SK-N-SH (cell line): ENCODE data around the gene CCSER1. TPM values are rescaled to one million over a fixed set of nuclear protein-coding genes. Genes with fewer than 3 reads are reported as not detected.

Source experiments
- CTCF ChIA-PET: fragments of 300-600, 350-600 bp; formaldehyde crosslinking; extraction: SDS; loops from one replicate; lab custom pipeline; 2021; lab: Yijun Ruan, JAX
- POLR2A ChIA-PET: fragments of 350-600 bp; sonication (Branson Sonifier 250); formaldehyde crosslinking; extraction: SDS; loops from one replicate; lab custom pipeline; 2020; ENCODE audit warnings: antibody characterized with exemption, inconsistent platforms; lab: Yijun Ruan, JAX
- DNase-seq: peaks from one replicate; pipeline ENCODE4 v3.0.0; 2012
- H2AFZ ChIP-seq: fragments of 200-600 bp; sonication (generic); 2 replicates; pipeline ENCODE4 v1.8.1; 2016; ENCODE audit warnings: antibody characterized with exemption, mild to moderate bottlenecking, low read depth
- H3F3A ChIP-seq: fragments of 200-600 bp; sonication (generic); replicated peaks from 2 replicates; pipeline ENCODE3; 2016; ENCODE audit warnings: antibody characterized with exemption, mild to moderate bottlenecking; ENCODE audit not compliant: insufficient read depth
- H3K27ac ChIP-seq, 2 experiments: fragments of 200-500 bp in 1 of 2; fragments of 200-600 bp in 1 of 2; sonication (Bioruptor generic) in 1 of 2; sonication (generic), shearing (Covaris generic) in 1 of 2; 2 replicates each; pipeline versions ENCODE4 v1.5.1 to v1.6.1; 2014 to 2016; ENCODE audit warnings: low read depth in 2 of 2, inconsistent platforms in 1 of 2, low read length in 1 of 2, mild to moderate bottlenecking in 1 of 2, mixed read lengths in 1 of 2
- H3K27me3 ChIP-seq: fragments of 200-600 bp; sonication (generic), shearing (Covaris generic); 2 replicates; pipeline ENCODE4 v1.6.1; 2016; ENCODE audit warnings: mixed run types; ENCODE audit not compliant: insufficient read depth
- H3K36me3 ChIP-seq, 2 experiments: fragments of 200-500 bp in 1 of 2; fragments of 200-600 bp in 1 of 2; sonication (Bioruptor generic) in 1 of 2; sonication (generic) in 1 of 2; replicated peaks in 1 of 2; 2 replicates each; pipeline versions ENCODE3 to v1.5.1; 2014 to 2016; ENCODE audit warnings: low read length in 1 of 2, mild to moderate bottlenecking in 1 of 2; ENCODE audit not compliant: insufficient read depth in 2 of 2, control insufficient read depth in 1 of 2
- H3K4me1 ChIP-seq, 2 experiments: fragments of 200-500 bp in 1 of 2; fragments of 200-600 bp in 1 of 2; sonication (Bioruptor generic) in 1 of 2; sonication (generic), shearing (Covaris generic) in 1 of 2; 2 replicates each; pipeline versions ENCODE4 v1.5.1 to v1.6.1; 2014 to 2016; ENCODE audit warnings: low read depth in 1 of 2, low read length in 1 of 2, mixed run types in 1 of 2; ENCODE audit not compliant: insufficient read depth in 2 of 2, control insufficient read depth in 1 of 2
- H3K4me2 ChIP-seq: fragments of 200-600 bp; sonication (generic), shearing (Covaris generic); 2 replicates; pipeline ENCODE4 v1.6.1; 2017; ENCODE audit warnings: mixed run types
- H3K4me3 ChIP-seq, 2 experiments: fragments of 200-500 bp in 1 of 2; fragments of 200-600 bp in 1 of 2; sonication (Bioruptor generic) in 1 of 2; sonication (generic), shearing (Covaris generic) in 1 of 2; 2 replicates each; pipeline versions ENCODE4 v1.5.1 to v1.8.1; 2014 to 2016; ENCODE audit warnings: low read depth in 2 of 2, inconsistent platforms in 1 of 2, low read length in 1 of 2, mild to moderate bottlenecking in 1 of 2, mixed read lengths in 1 of 2, moderate library complexity in 1 of 2
- H3K79me2 ChIP-seq: fragments of 200-600 bp; sonication (generic); 2 replicates; pipeline ENCODE4 v1.8.1; 2017; ENCODE audit warnings: mild to moderate bottlenecking; ENCODE audit not compliant: insufficient read depth
- H3K9ac ChIP-seq: fragments of 200-600 bp; sonication (generic); 2 replicates; pipeline ENCODE4 v1.6.1; 2017; ENCODE audit warnings: mixed run types
- H3K9me2 ChIP-seq: fragments of 200-600 bp; sonication (generic); 2 replicates; pipeline ENCODE4 v1.6.1; 2017; ENCODE audit warnings: mixed run types
- H3K9me3 ChIP-seq: fragments of 200-600 bp; sonication (generic); 2 replicates; pipeline ENCODE4 v1.6.1; 2017; ENCODE audit warnings: mixed run types, mild to moderate bottlenecking, moderate library complexity
- H4K20me1 ChIP-seq: fragments of 200-600 bp; sonication (generic); 2 replicates; pipeline ENCODE4 v1.6.1; 2017; ENCODE audit warnings: mild to moderate bottlenecking, mixed run types; ENCODE audit not compliant: insufficient read depth
- CTCF ChIP-seq: fragments of 200-600 bp; sonication (generic); IDR thresholded peaks from 2 replicates; pipeline ENCODE4 v1.6.1; 2017; ENCODE audit warnings: antibody characterized with exemption, mild to moderate bottlenecking, moderate library complexity
- FOSL2 ChIP-seq: IDR thresholded peaks from 2 replicates; pipeline ENCODE4 v1.4.0; 2012; ENCODE audit warnings: low read depth, mild to moderate bottlenecking, moderate library complexity, borderline replicate concordance
- FOXJ3 ChIP-seq: sonication (generic); formaldehyde crosslinking; IDR thresholded peaks from 2 replicates; pipeline ENCODE4 v1.5.1; 2020; ENCODE audit warnings: mild to moderate bottlenecking, missing genetic modification reagents
- GABPA ChIP-seq: IDR thresholded peaks from 2 replicates; pipeline ENCODE4 v1.4.0; 2012; ENCODE audit warnings: low read depth, mild to moderate bottlenecking
- GATA2 ChIP-seq: sonication (generic); formaldehyde crosslinking; IDR thresholded peaks from 2 replicates; pipeline ENCODE4 v1.5.0; 2020; ENCODE audit warnings: mild to moderate bottlenecking, missing genetic modification reagents
- IRF3 ChIP-seq: fragments of 150-350 bp; IDR thresholded peaks from 2 replicates; pipeline ENCODE4 v1.6.1; 2016; ENCODE audit warnings: mild to moderate bottlenecking, low read depth, low read length
- JUND ChIP-seq: IDR thresholded peaks from 2 replicates; pipeline ENCODE4 v1.4.0; 2012
- MEF2A ChIP-seq: IDR thresholded peaks from 2 replicates; pipeline ENCODE4 v1.4.0; 2012; ENCODE audit warnings: low read depth, borderline replicate concordance
- NFIC ChIP-seq: IDR thresholded peaks from 2 replicates; pipeline ENCODE4 v1.4.0; 2012; ENCODE audit warnings: borderline replicate concordance
- PBX3 ChIP-seq: IDR thresholded peaks from 2 replicates; pipeline ENCODE4; 2012
- RAD21 ChIP-seq: IDR thresholded peaks from 2 replicates; pipeline ENCODE4 v1.6.1; 2012; ENCODE audit warnings: mild to moderate bottlenecking, low read length
- RCOR1 ChIP-seq: fragments of 150-350 bp; IDR thresholded peaks from 2 replicates; pipeline ENCODE4 v1.6.1; 2017; ENCODE audit warnings: antibody characterized with exemption, low read length
- RFX5 ChIP-seq: IDR thresholded peaks from 2 replicates; pipeline ENCODE4 v1.6.1; 2012; ENCODE audit warnings: mild to moderate bottlenecking, improper control_type of control experiment, low read length
- RXRA ChIP-seq: IDR thresholded peaks from 2 replicates; pipeline ENCODE4 v1.4.0; 2012; ENCODE audit warnings: low read depth, mild to moderate bottlenecking, borderline replicate concordance
- SIN3A ChIP-seq: IDR thresholded peaks from 2 replicates; pipeline ENCODE4 v1.6.1; 2012; ENCODE audit warnings: low read depth, mild to moderate bottlenecking, low read length, moderate library complexity, borderline replicate concordance
- TAF1 ChIP-seq: IDR thresholded peaks from 2 replicates; pipeline ENCODE4 v1.6.1; 2012; ENCODE audit warnings: low read depth, mild to moderate bottlenecking, low read length, moderate library complexity, borderline replicate concordance
- TCF12 ChIP-seq: IDR thresholded peaks from 2 replicates; pipeline ENCODE4 v1.4.0; 2012
- USF2 ChIP-seq: fragments of 150-350 bp; IDR thresholded peaks from 2 replicates; pipeline ENCODE4 v1.6.1; 2017; ENCODE audit warnings: antibody characterized with exemption, low read length, low read depth, borderline replicate concordance
- WGBS: methylation state at CpG from one replicate; pipeline ENCODE4 v1.1.6; 2017; ENCODE audit warnings: low lambda C conversion rate; 5-methylcytosine and 5-hydroxymethylcytosine counted together
- polyA plus RNA-seq, 3 experiments: library from polyadenylated mRNA; depleted of rRNA; stranded (reverse); fragments of >200 nt; gene quantifications; 2 replicates each; pipeline ENCODE4 v1.2.3, GENCODE V29; 2012

CCSER1 gene
- polyA plus RNA-seq, 1 of the 3 experiments (the other 2 are of a cell fraction), result 0.05 TPM

GRCh38 chr4:90145319-90145718, 18.1 kb downstream of the CCSER1 start:
- no peak overlapping the region for H3K4me2 ChIP-seq
- H3K9me2 ChIP-seq, result no peaks in the 10 kb centered on the region
- H4K20me1 ChIP-seq, result no peaks in the 10 kb centered on the region
- H3F3A ChIP-seq, result no peaks in the 10 kb centered on the region
- H3K9ac ChIP-seq, result no peak overlapping the region
- H3K36me3 ChIP-seq, result no peaks in the 10 kb centered on the region
- CTCF ChIA-PET, result interaction anchor here (0.9 to 1.5 kb wide), 3 partner anchors 17 to 95 kb away, joined by 3 to 7 read pairs (median 3); no protein-coding TSS in a partner anchor
- H2AFZ ChIP-seq, result no peak overlapping the region
- POLR2A ChIA-PET, result no interaction called here
- H3K27me3 ChIP-seq, result no peaks in the 10 kb centered on the region
- TF ChIP-seq RFX5, result no peak
- TF ChIP-seq USF2, result no peak
- no peak for TF ChIP-seq MEF2A
- no peak for TF ChIP-seq GATA2
- no peak for TF ChIP-seq FOXJ3 (CRISPR knock-in tag)
- TF ChIP-seq JUND, result no peak
- TF ChIP-seq FOSL2, result no peak
- TF ChIP-seq GABPA, result no peak
- no peak for TF ChIP-seq RXRA
- TF ChIP-seq TAF1, result no peak
- TF ChIP-seq SIN3A, result no peak
- no peak for TF ChIP-seq IRF3
- no peak for TF ChIP-seq NFIC
- no peak for TF ChIP-seq RAD21
- no peak for TF ChIP-seq CTCF
- no peak for TF ChIP-seq PBX3
- TF ChIP-seq TCF12, result no peak
- TF ChIP-seq RCOR1, result no peak
- no peak for DNase-seq
- H3K27ac ChIP-seq, result no peak overlapping the region
- H3K79me2 ChIP-seq, result no peaks in the 10 kb centered on the region
- no peaks in the 10 kb centered on the region for H3K9me3 ChIP-seq
- 50% methylated on average over 2 of the region's 2 CpGs for WGBS
- H3K4me3 ChIP-seq, result no peak overlapping the region
- no peaks in the 10 kb centered on the region; a peak in 1 of 4 replicates for H3K4me1 ChIP-seq
